HG03442 (cell line): ENCODE measurements around the gene TPD52L1.
"Not testable (repeated sequence)": the region's sequence is repeated elsewhere in the genome, so short reads cannot be mapped to it uniquely, and the experiment has no call there.

ENCODE experiments used
- ATAC-seq: cut with Tn5 transposase; IDR thresholded peaks from one replicate; pipeline ENCODE4 v1.9.1; 2021; ENCODE audit warnings: mild to moderate bottlenecking, moderate library complexity; ENCODE audit not compliant: unreplicated experiment

The TPD52L1 gene, protein sequence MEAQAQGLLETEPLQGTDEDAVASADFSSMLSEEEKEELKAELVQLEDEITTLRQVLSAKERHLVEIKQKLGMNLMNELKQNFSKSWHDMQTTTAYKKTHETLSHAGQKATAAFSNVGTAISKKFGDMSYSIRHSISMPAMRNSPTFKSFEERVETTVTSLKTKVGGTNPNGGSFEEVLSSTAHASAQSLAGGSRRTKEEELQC

DNA sequence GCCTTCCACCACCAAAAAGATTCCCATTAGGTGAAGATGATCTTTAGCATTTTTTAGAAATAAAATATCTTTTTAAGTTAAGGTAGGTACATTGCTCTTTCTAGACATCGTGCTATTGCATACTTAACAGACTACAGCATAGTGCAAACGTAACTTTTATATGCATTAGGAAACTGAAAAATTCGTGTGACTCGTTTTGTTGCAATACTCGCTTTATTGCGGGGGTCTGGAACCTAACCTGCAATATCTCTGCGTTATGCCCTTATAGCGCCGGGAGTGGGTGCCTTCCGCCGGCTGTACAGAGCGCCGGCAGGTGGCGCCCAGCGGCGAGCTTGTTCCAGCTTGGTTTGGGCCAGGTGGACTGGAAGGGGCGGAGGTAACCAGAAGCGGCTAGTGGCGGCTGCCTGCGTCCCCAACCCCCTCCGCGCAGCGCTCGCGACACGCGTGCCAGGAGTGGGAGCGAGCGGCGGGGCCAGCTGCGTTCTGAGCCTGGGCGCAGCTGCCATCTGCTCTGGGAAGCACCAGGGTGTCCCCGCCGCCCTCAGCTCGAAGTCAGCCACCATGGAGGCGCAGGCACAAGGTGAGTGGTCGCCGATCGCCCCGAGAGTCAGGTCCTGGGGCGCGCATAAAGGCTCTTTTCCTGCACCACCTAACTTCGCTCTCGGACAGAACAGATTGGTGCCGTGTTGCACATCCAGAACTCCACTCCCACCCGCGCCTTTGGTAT, at the start of gene TPD52L1:
TPD52L1 (plus strand) TSS at position 383 of the 727 bp plus-strand sequence; CDS start at position 562, 179 bp downstream.
- ATAC-seq, result peak; percentile 94

DNA sequence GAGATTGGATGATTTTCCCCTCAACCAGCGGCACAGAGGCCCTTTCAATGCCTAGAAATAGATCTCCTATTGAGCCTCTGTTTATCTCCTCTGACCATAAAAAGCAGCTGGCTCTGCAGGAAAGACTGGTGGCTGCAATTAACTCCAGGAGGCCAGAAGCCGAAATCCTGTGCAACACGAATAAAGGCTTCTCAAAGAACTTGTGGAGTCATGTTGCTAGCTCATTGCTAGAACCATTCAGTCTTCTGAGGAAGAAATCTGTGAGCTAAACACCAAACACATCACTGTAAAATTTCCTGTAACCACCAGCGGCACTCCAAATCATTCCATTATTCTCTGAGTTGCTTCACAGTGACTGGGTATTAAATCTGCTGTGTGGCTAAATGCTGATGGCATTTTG, 49.1 kb upstream of the TPD52L1 start:
- ATAC-seq, result no peak

DNA sequence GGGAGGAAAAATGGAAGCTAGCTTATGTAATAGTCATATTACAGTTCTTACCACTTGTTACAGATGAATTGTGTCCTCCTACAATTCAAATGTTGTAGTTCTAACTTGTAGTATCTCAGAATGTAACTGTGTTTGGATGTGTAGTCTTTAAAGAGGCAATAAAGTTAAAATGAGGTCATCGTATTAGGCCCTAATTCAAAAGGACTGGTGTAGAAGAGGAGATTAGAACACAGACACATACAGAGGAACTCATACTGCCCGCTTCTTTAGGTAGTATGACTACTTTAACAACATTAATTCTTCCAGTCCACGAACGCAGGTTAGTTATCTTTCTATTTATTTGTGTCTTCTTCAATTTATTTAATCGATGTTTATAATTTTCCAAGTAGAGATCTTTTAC, 46.5 kb upstream of the TPD52L1 start:
- no peak for ATAC-seq

DNA sequence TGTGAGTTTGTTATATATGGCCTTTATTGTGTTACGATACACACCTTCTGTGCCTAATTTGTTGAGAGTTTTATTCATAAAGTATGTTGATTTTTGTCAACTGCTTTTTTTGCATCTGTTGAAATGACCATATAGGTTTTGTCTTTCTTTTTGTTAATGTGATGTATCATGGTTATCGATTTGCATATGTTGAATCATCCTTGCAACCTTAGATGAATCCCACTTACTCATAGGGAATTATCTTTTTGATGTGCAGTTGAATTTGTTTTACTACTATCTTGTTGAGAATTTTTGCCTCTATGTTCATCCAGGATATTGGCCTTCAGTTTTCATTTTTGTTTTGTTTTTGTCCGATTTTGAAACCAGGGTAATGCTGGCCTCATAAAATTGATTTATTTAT, 45.7 kb upstream of the TPD52L1 start:
- ATAC-seq, result no peak

DNA sequence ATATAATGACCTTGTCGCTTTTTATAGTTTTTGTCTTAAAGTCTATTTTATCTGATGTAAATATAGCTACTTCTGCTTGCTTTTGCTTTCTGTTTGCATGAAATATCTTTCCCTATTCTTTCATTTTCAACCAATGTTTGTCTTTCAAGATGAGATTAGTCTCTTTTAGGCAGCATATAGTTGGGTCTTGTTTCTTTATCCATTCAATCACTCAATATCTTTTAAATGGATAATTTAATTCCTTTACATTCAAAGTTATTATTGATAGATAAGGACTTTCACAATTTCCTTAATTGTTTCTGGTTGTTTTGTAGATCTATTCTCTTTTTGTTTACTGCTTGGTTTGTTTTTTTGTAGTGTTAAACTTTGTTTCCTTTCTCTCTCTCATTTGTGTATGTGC, 43.5 kb upstream of the TPD52L1 start:
- no peak for ATAC-seq

DNA sequence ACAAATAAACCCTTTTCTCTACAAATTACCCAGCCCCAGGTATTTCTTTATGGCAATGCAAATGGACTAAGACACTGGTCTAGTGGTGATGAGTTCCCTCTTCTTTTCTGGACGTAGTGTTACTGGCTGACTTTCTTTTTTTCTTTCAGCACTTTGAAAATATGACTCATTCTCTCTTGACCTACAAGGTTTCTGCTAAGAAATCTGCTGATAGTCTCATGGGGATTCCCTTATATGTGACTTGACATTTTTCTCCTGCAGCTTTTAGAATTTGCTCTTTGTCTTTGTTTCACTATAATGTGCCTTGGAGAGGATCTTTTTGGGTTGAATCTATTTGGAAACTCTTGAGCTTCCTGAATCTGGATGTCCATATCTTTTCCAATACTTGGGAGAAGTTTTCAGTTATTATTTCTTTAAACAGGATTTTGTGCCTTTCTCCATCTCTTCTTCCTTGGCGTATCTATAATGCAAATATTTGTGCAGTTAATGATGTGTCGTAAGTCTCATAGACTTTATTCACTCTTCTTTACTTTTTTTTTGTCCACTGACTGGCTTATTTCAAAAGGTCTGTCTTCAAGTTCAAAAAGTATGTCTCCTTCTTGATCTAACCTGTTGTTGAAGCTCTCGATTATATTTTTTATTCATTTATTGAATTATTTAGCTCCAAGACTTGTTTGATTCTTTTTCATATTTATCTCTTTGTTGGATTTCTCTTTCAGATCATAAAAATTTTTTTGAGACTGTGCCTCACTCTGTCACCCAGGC, 42.2 kb upstream of the TPD52L1 start:
- no peak for ATAC-seq

DNA sequence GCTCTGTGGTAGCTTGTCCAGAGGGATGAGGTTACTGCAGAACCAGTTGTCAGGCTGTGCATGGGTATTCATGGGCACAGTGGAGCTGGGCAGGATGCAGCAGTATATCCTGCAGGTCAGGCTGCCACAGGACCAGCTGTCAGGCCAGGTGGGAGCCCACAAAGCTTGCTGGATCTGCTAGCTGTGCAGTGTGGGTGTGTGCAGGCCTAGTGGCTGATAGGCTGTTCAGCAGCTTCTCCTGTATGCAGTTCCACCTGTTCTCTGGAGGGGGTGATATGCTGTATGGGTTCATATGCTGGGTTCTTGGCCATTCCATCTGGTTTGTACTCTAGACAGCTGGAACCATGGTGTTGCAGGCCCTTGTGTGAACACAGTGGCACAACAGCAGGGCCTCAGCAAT, 40.6 kb upstream of the TPD52L1 start:
- no peak for ATAC-seq

DNA sequence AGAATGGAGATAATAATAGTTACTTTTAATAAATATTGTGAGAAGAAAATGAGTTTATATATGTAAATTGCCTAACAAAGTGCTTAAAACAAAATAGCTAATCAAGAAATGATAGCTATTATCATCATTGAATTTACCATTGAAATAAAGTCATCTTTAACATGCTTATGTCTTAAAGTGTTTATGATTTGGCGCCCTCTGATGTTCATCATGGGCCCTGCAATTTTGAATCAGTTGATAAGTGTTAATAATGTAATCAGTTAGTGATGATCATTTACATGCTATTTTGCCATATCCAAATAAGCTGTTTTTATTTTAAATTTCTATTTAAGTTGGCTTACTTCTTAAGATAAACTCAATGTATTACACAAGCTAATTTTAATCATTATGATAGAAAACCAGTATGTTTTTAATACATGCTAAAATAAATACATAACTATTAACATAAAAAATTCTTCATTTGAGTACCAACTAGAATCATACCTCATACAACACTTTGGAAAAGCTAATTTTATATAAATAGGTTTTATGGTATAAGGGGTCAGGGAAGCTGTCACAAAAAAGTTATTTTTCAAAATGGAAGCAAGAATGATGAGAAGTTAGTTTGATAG, 39.2 kb upstream of the TPD52L1 start:
- ATAC-seq, result peak; percentile 59

DNA sequence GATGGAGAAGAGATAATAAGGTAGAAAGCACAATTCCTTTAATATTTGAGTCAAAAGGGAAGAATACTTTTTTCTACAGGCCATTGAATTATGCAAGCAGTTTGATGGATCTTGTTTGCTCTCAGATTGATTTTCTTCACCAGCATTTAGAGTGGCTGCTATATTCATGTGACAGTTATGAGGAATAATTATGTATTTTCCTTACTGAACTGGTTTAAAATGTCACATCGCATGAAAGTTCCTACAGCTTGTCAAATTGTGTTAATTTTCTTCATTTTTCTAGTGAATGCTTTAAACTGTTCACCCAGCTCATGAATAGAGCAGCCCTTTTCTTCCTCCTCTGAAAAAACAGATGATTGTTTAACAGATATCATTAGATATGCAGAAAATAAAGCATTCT, 37.4 kb upstream of the TPD52L1 start:
- ATAC-seq, result no peak

DNA sequence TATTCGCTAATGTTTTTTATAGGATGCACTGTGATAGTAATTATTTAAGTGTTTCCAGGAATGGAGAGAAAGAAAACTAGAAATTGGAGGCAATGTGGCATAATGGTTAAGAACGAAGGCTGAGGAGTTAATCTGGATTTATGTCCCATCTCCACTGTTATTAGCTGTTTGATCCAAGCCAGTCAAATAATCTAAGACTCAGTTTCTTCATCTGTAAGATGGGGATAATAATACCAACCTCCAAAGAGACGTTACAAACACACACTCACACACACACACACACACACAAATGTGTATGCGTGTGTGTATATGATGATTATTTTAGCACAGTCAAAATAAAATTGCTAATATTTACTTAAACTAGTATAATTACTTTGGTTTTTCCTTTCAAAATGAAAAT, 36.9 kb upstream of the TPD52L1 start:
- no peak for ATAC-seq

DNA sequence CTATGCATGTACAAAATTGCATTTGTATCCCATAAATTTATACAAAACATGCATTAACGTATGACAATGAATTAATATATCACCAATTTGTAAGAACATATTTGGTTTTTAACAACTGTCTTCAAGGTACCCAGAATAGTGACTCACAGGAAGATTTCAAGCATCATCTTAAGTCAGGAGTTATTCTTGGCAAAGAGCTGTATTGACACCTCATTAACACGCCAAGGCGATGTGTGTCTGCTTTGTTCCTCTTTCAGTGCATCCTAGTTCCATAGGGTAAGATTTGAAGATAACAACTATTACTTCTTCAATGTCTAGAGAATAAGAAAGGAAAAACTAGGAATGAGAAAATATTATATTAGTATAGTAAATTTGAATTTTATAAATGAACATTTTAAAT, 35.8 kb upstream of the TPD52L1 start:
- no peak for ATAC-seq

DNA sequence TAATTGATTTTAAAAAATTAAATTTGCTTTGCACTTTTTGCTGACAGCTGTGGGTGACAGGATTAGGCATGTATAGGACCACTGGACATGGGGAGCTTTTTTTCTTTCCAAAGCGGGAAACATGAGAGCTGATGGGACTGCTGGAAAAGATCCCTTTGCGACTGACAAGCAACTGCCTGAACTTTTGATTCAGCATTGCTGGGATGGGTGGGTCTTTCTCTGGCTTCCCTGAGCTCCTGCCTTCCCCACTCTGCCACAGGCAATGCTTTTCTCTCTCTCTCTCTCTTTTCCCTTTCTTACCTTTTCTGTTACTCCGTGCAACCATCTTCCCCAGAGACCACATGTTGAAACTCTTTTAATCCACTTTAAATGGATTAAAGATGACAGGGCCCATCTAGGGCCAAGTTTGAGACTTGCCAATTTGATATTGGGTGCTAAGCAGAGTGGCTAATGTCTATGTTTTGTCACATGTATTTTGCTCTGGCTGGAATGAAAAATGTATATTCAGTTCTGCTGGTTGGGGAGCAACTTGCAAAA, 33.5 kb upstream of the TPD52L1 start:
- ATAC-seq, result no peak

DNA sequence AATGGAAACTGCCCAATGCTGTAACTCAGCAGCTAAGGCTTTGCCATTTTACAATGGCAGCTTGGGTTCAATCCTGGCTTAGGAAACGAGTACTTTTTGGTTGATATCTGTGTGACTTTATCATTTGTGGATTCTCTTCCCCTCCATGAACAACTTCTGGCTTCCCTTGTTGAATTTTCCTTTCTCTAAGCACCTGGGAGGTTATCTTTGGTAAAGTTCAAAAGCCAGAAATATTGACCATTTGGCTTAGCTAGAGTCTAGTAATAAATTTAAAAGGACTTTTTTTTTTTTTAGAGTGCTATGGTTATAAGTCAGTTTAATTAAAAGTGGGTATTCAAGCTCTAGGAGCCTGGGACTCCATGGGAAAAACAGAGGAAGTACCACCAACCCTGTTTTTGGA, 31.7 kb upstream of the TPD52L1 start:
- no peak for ATAC-seq

DNA sequence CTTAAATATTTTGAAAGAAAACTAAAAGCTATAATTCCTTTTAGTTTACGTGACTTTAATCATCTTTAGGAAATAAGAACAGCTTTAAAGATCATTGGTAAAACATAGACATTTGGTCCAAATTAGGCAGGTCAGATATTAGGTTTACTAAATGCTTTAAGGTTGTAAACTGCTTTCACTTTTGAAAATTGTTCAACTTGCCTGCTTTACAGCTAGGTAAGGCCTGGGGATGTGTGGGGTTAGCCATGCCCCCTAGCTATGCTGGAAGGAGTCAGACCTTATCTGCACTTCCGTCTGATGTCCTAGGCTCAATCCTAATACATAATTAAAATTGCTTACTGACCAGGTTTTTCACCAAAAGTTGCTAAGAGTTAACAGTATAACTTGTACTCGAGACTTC, 30.5 kb upstream of the TPD52L1 start:
- no peak for ATAC-seq

DNA sequence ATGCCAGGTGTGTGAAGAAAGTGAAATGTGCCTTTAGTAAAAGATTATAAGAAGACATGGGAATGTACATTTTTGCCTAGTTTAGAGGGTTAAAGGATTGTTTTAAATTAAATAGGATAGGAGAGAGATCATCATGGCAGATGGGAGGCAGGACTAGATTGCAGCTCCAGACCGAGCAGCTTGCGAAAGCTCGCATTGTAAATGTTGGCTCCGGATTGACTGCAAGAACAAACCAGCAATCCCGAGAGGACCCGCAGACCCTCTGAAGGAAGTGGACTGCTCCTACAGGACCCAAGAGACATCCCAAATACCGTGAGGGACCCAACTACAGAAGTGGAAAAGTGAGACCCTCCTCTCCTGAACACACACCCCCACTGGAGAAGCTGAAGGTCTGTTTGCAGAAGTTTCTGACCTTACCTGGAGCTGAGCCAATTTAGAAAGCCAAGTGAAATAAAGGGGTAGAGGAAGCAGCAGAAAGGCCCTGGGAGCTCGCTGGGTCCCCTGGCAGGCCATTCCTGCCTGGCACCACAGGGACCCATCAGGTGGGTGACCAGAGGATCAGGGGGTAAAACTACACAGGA, 30.0 kb upstream of the TPD52L1 start:
- ATAC-seq, result no peak

DNA sequence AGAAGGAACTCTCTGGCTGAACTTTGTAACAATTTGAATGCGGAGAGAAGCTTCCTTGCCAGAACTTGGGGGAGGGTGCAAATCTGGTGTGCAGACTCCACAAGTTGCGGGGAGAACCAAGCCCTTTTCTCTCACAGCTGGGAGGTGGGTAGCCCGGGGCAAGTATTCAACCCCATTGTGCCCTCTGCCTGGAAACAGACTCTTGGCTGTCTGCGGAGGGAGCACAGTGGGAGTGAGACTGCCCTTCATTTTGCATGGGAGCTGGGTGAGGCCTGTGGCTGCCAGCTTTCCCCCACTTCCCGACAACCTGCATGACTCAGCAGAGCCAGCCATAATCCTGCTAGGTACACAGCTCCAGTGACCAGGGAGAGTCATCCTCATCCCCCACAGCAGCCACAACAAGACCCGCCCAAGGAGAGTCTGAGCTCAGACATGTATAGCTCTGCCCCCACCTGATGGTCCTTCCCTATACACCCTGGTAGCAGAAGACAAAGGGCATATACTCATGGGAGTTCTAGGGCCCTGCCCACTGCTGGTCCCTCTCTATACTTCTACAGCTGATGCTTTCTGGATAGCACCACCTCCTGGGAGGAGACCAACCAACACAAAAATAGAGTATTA, 29.4 kb upstream of the TPD52L1 start:
- no peak for ATAC-seq

DNA sequence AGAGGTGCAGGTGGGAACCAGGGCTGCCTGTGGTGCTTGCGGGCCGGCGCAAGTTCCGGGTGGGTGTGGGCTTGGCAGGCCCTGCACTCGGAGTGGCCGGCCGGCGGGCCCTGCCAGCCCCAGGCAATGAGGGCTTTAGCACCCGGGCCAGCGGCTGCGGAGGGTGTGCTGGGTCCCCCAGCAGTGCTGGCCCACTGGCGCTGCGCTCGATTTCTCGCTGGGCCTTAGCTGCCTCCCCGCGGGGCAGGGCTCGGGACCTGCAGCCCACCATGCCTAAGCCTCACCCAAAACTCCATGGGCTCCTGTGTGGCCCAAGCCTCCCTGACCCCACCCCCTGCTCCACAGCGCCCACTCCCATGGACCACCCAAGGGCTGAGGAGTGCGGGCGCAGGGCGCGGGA, 27.7 kb upstream of the TPD52L1 start:
- ATAC-seq, result not testable (repeated sequence)

DNA sequence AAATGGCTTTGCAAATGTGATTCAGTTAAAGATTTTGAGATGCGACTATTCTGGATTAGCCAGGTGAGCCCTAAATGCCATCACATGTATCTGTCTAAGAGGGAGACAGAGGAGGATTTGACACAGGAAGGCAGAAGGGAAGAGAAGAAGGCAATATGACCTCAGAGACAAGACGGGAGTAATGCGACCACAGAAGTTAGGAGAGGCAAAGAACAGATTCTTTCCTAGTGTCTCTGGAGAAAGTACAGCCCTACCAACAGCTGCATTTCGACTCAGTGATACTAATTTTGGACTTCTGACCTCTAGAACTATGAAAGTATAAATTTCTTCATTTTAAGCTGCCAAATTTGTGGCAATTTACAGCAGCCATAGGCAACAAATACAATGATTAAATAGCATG, 24.2 kb upstream of the TPD52L1 start:
- no peak for ATAC-seq

DNA sequence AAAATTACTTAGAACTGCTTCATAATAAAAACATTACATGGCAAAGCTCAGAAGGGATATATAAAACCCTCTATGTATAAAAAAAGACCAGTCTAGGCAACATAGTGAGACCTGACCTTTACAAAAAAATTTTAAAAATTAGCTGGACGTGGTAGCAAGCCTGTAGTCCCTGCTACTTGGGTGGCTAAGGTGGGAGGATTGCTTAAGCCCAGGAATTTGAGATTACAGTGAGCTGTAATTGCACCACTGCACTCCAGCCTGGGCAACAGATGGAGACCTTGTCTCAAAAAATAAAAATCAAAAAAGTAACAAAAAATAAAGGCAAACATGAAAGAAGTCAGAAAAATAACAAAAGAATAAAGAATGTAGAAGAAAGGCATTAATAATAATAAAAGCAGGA, 21.5 kb upstream of the TPD52L1 start:
- no peak for ATAC-seq

DNA sequence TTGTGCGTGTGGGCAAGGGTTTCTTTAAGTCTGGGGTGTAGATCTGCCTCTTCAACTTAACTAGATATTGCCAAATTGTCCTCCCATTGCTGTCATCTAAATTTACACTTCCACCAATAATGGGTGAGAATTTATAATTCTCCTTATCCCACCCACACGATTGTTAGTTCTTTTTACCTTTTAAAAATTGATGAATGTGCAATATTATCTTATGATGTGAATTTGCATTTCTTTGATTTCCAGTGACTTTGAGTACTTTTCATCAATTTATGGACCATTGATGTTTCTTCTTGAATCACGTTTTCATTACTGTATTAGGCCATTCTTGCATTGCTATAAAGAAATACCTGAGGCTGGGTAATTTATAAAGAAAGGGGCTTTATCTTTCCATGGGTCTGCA, 17.2 kb upstream of the TPD52L1 start:
- ATAC-seq, result no peak

DNA sequence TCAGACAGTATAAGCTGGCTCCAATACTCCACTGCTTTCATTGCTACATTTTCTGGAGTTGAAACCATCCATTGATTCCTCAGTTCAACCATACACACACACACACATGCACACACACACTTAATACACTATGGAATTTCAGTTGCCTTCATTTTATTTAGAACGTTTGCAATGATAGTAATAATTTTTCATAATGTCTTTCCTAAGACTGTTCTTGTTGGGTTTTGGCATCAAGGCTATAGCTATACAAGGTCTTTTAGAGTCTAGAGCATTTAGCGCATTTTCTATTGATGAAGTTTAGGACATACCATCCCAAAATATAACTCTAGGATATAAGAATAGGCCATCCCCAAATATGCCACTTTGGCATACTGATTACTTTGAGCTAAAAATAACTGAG, 15.5 kb upstream of the TPD52L1 start:
- ATAC-seq, result no peak
